ENCODE data around the gene BEST3.
"Not testable (repeated sequence)": the region's sequence is repeated elsewhere in the genome, so short reads cannot be mapped to it uniquely, and the experiment has no call there.

Gene BEST3

GRCh38 chr12:69613351-69613750 lies 85.8 kb downstream of the BEST3 start:
- Histone ChIP-seq H3K9me3 (ENCODE audit: control insufficient read depth, insufficient read depth, low read length) (no peaks in the 10 kb centered on the region), H3K36me3 (ENCODE audit: insufficient read depth, low read length) (no peaks in the 10 kb centered on the region), H3K9ac (ENCODE audit: low read depth, low read length) (no peak overlapping the region), H3K4me1 (ENCODE audit: insufficient read depth, low read length) (no peaks in the 10 kb centered on the region)

- no peaks in the 10 kb centered on the region for H3K9me3 ChIP-seq (ENCODE audit: control insufficient read depth, insufficient read depth, low read length)
- no peaks in the 10 kb centered on the region for H3K4me1 ChIP-seq (ENCODE audit: insufficient read depth, low read length)
- no peak within 1 kb of the TSS for H3K9ac ChIP-seq (ENCODE audit: low read depth, low read length)
- no peaks in the 10 kb centered on the region for H3K36me3 ChIP-seq (ENCODE audit: insufficient read depth, low read length)
These were observed 88.4 kb downstream of the BEST3 start, which contains the start of gene LRRC10 for GRCh38 chr12:69610729-69611128. Gene LRRC10, minus strand, starts transcription at chr12:69610907. Its CDS starts 69 bp downstream, at chr12:69610838.

- H3K4me1 ChIP-seq (ENCODE audit: insufficient read depth, low read length): no peaks in the 10 kb centered on the region
- no peaks in the 10 kb centered on the region for H3K36me3 ChIP-seq (ENCODE audit: insufficient read depth, low read length)
- no peaks in the 10 kb centered on the region for H3K9me3 ChIP-seq (ENCODE audit: control insufficient read depth, insufficient read depth, low read length)
- H3K9ac ChIP-seq (ENCODE audit: low read depth, low read length): no peak overlapping the region
These were observed 89.0 kb downstream of the BEST3 start for GRCh38 chr12:69610126-69610525.

GRCh38 chr12:69608114-69608513 lies 91.0 kb downstream of the BEST3 start:
- H3K9me3 ChIP-seq (ENCODE audit: control insufficient read depth, insufficient read depth, low read length): no peaks in the 10 kb centered on the region
- no peaks in the 10 kb centered on the region; the same call in 1 of the 2 replicates for H3K36me3 ChIP-seq (ENCODE audit: insufficient read depth, low read length)
- H3K9ac ChIP-seq (ENCODE audit: low read depth, low read length): no peak overlapping the region
- no peaks in the 10 kb centered on the region for H3K4me1 ChIP-seq (ENCODE audit: insufficient read depth, low read length)

GRCh38 chr12:69604275-69604674 lies 94.8 kb downstream of the BEST3 start:
- peaks cover 12% of the 10 kb centered on the region; the same call in 1 of the 2 replicates for H3K36me3 ChIP-seq (ENCODE audit: insufficient read depth, low read length)
- not testable (repeated sequence) for H3K4me1 ChIP-seq (ENCODE audit: insufficient read depth, low read length); H3K9me3 ChIP-seq (ENCODE audit: control insufficient read depth, insufficient read depth, low read length); H3K9ac ChIP-seq (ENCODE audit: low read depth, low read length)

Measured in ES-I3 (cell line).